Kasumi-1 (cell line): Measurements from ENCODE around the gene GIGYF2.
"Not testable (repeated sequence)": the region's sequence is repeated elsewhere in the genome, so short reads cannot be mapped to it uniquely, and the experiment has no call there.

Experiments
- DNase-seq, 2 experiments: peaks; one replicate each; lab custom pipeline; 2025; lab: John Stamatoyannopoulos, UW

The GIGYF2 gene

GRCh38 chr2:232809349-232810124 is 112.4 kb downstream of the GIGYF2 start:
- DNase-seq = peak; percentile 5 to 11

GRCh38 chr2:232810444-232810843 is 113.3 kb downstream of the GIGYF2 start:
- no peak for DNase-seq

GRCh38 chr2:232815569-232815968 is 118.4 kb downstream of the GIGYF2 start:
- no peak for DNase-seq

GRCh38 chr2:232816657-232817056 is 119.5 kb downstream of the GIGYF2 start:
- DNase-seq = no peak

- DNase-seq = no peak
Measured at GRCh38 chr2:232817756-232818155, 120.6 kb downstream of the GIGYF2 start.

GRCh38 chr2:232829988-232830387 is 132.9 kb downstream of the GIGYF2 start:
- DNase-seq = no peak

- no peak for DNase-seq
Measured at GRCh38 chr2:232831496-232831895, 134.4 kb downstream of the GIGYF2 start.

- DNase-seq = no peak
Measured at GRCh38 chr2:232833830-232834229, 136.7 kb downstream of the GIGYF2 start.

GRCh38 chr2:232835687-232836208 is 138.6 kb downstream of the GIGYF2 start:
- no peak for DNase-seq

GRCh38 chr2:232836934-232837333 is 139.8 kb downstream of the GIGYF2 start:
- no peak for DNase-seq

- DNase-seq = peak; percentile 18 to 31
Measured at GRCh38 chr2:232838406-232838874, 141.3 kb downstream of the GIGYF2 start.

GRCh38 chr2:232839411-232840079 is 142.4 kb downstream of the GIGYF2 start:
- DNase-seq = peak; percentile 72 to 80

- DNase-seq = no peak
Measured at GRCh38 chr2:232842689-232843088, 145.6 kb downstream of the GIGYF2 start.

GRCh38 chr2:232843834-232844233 is 146.7 kb downstream of the GIGYF2 start:
- peak; percentile 12 to 34 for DNase-seq

GRCh38 chr2:232846055-232846454 is 148.9 kb downstream of the GIGYF2 start:
- DNase-seq = no peak

- DNase-seq = no peak
Measured at GRCh38 chr2:232850039-232850438, 152.9 kb downstream of the GIGYF2 start.

GRCh38 chr2:232852081-232852480 is 154.9 kb downstream of the GIGYF2 start:
- DNase-seq = not testable (repeated sequence)

- DNase-seq = no peak
Measured at GRCh38 chr2:232852676-232853075, 155.5 kb downstream of the GIGYF2 start.

- DNase-seq = no peak
Measured at GRCh38 chr2:232854082-232854481, 157.0 kb downstream of the GIGYF2 start.

GRCh38 chr2:232857158-232857563 is 160.0 kb downstream of the GIGYF2 start:
- DNase-seq = no peak

- no peak for DNase-seq
Measured at GRCh38 chr2:232859385-232859916, 162.3 kb downstream of the GIGYF2 start.

- no peak for DNase-seq
Measured at GRCh38 chr2:232860593-232861241, 163.6 kb downstream of the GIGYF2 start.
